Endodermal cell (in vitro differentiated cells): Measurements from ENCODE around the gene CTNNAL1. TPM values are rescaled to one million over a fixed set of nuclear protein-coding genes. Genes with fewer than 3 reads are reported as not detected.

ENCODE experiments used
- DNase-seq: peaks from one replicate; pipeline ENCODE4 v3.0.0-alpha.2; 2017
- H3K27ac ChIP-seq: 2 replicates; pipeline ENCODE4 v1.5.1; 2013; ENCODE audit warnings: mild to moderate bottlenecking, low read depth, low read length, moderate library complexity
- H3K27me3 ChIP-seq: 2 replicates; pipeline ENCODE4 v1.6.1; 2013; ENCODE audit warnings: mild to moderate bottlenecking, low read length, moderate library complexity; ENCODE audit not compliant: insufficient read depth, control insufficient read depth, poor library complexity, severe bottlenecking
- H3K36me3 ChIP-seq: 2 replicates; pipeline ENCODE4 v1.7.0; 2013; ENCODE audit warnings: mild to moderate bottlenecking, low read length, moderate library complexity; ENCODE audit not compliant: control insufficient read depth, insufficient read depth
- H3K4me1 ChIP-seq: one replicate; pipeline ENCODE4 v1.7.0; 2013; ENCODE audit warnings: low read length; ENCODE audit not compliant: control insufficient read depth, insufficient read depth
- H3K4me3 ChIP-seq: 2 replicates; pipeline ENCODE4 v1.5.1; 2013; ENCODE audit warnings: mild to moderate bottlenecking, low read length, moderate library complexity
- H3K9ac ChIP-seq: 2 replicates; pipeline ENCODE4 v1.6.1; 2013; ENCODE audit warnings: mild to moderate bottlenecking, low read length, moderate library complexity; ENCODE audit not compliant: poor library complexity, severe bottlenecking; ENCODE audit errors: extremely low read depth
- H3K9me3 ChIP-seq: 2 replicates; pipeline ENCODE4 v1.6.1; 2013; ENCODE audit warnings: mild to moderate bottlenecking, low read length, moderate library complexity; ENCODE audit not compliant: control insufficient read depth
- H3K27ac Mint-ChIP-seq: 2 replicates; pipeline ENCODE4 v1.8.0; 2020; ENCODE audit warnings: mixed read lengths
- H3K27me3 Mint-ChIP-seq: 2 replicates; pipeline ENCODE4 v1.8.0; 2021; ENCODE audit warnings: mild to moderate bottlenecking, mixed read lengths; ENCODE audit not compliant: insufficient read depth
- H3K36me3 Mint-ChIP-seq: 2 replicates; pipeline ENCODE4 v1.8.0; 2020; ENCODE audit warnings: low read depth, mixed read lengths
- H3K4me1 Mint-ChIP-seq: 2 replicates; pipeline ENCODE4 v1.8.0; 2020; ENCODE audit warnings: mixed read lengths
- H3K4me3 Mint-ChIP-seq: 2 replicates; pipeline ENCODE4 v1.8.0; 2020; ENCODE audit warnings: mild to moderate bottlenecking, moderate library complexity, mixed read lengths
- H3K9me3 Mint-ChIP-seq: 2 replicates; pipeline ENCODE4 v1.8.0; 2020; ENCODE audit warnings: mild to moderate bottlenecking, mixed read lengths
- WGBS, 2 experiments: methylation state at CpG; one replicate each; pipeline versions ENCODE4 v1.1.5 to v1.1.7; 2013; ENCODE audit warnings: missing lambda C conversion rate in 2 of 2, mixed read lengths in 1 of 2; ENCODE audit not compliant: insufficient coverage in 1 of 2, insufficient read length in 1 of 2; 5-methylcytosine and 5-hydroxymethylcytosine counted together
- total RNA-seq, 2 donors: library from RNA; stranded (reverse); fragmentation: NEBNext Ultra II Directional in 1 of 2; extraction: Animal tissue kit (Norgen Biotek cat#: 25700) in 1 of 2; gene quantifications; 2 replicates in 1 of 2; 3 replicates in 1 of 2; pipeline ENCODE4 v1.2.1, GENCODE V29; 2021
- TF ChIP-seq, protein P1 (sequence below): fragments of 200-600 bp; sonication (generic); conservative IDR thresholded peaks from 2 replicates; pipeline ENCODE4 v1.5.0; 2021; ENCODE audit warnings: antibody characterized with exemption, mild to moderate bottlenecking

Gene CTNNAL1
- total RNA-seq, 2 donors from 2014 or later, result 80.1 to 82.1 TPM

DNA sequence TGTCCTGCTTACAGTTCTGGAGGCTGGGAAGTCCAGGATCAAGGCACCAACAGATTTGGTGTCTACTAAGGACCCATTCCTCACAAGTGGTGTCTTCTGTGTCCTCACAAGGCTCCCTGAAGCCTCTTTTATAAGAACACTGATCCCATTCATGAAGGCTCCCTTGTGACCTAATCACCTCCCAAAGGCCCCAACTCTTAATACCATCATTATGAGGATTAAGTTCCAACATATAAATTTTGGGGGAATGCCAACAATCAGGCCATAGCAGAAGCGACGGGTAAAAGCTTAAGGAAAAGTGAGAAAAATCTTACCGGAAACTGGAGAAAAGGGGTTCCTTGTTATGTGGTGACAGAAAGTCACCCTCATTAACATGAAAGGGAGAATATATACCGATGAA lies 11.2 kb downstream of the CTNNAL1 start:
- H3K9ac ChIP-seq, result no peak overlapping the region
- WGBS, 2 experiments, result 89 to 97% methylated on average over 4 of the region's 4 CpGs
- H3K27ac ChIP-seq, result no peak overlapping the region
- Mint-ChIP-seq H3K9me3 (peaks cover 25% of the 10 kb centered on the region), H3K4me1 (peaks cover 5% of the 10 kb centered on the region), H3K36me3 (peaks cover 47% of the 10 kb centered on the region), H3K27me3 (no peaks in the 10 kb centered on the region), H3K27ac (no peak overlapping the region), H3K4me3 (no peak overlapping the region)
- H3K4me1 ChIP-seq, result no peaks in the 10 kb centered on the region
- H3K36me3 ChIP-seq, result peaks cover 51% of the 10 kb centered on the region
- no peak overlapping the region for H3K4me3 ChIP-seq
- DNase-seq, result no peak
- H3K27me3 ChIP-seq, result no peaks in the 10 kb centered on the region
- H3K9me3 ChIP-seq, result peaks cover 25% of the 10 kb centered on the region
- TF ChIP-seq, protein P1, sequence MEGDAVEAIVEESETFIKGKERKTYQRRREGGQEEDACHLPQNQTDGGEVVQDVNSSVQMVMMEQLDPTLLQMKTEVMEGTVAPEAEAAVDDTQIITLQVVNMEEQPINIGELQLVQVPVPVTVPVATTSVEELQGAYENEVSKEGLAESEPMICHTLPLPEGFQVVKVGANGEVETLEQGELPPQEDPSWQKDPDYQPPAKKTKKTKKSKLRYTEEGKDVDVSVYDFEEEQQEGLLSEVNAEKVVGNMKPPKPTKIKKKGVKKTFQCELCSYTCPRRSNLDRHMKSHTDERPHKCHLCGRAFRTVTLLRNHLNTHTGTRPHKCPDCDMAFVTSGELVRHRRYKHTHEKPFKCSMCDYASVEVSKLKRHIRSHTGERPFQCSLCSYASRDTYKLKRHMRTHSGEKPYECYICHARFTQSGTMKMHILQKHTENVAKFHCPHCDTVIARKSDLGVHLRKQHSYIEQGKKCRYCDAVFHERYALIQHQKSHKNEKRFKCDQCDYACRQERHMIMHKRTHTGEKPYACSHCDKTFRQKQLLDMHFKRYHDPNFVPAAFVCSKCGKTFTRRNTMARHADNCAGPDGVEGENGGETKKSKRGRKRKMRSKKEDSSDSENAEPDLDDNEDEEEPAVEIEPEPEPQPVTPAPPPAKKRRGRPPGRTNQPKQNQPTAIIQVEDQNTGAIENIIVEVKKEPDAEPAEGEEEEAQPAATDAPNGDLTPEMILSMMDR, result no peak

DNA sequence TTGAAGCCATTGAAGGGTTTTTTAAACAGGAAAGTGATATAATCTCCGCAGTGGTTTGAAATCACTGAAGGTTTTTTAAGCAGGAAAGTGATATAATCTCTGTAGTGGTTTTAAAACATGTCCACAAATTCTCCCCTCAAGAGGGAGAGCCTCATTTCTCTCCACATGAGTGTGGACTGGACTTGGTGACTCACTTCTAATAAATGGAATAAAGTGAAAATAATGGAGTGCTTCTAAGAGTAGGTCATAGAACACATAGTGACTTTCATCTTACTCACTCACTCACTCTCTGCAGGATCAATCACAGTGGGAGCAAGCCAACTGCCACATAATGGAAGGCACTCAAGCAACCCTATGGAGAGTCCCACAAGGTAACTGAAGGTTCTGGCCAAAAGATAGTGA lies 12.0 kb downstream of the CTNNAL1 start:
- Histone ChIP-seq H3K9ac (no peak overlapping the region), H3K36me3 (peaks cover 47% of the 10 kb centered on the region), H3K9me3 (peaks cover 25% of the 10 kb centered on the region), H3K27me3 (no peaks in the 10 kb centered on the region), H3K4me1 (no peaks in the 10 kb centered on the region), H3K27ac (no peak overlapping the region), H3K4me3 (no peak overlapping the region)
- Mint-ChIP-seq H3K4me1 (peaks cover 5% of the 10 kb centered on the region), H3K9me3 (peaks cover 25% of the 10 kb centered on the region), H3K27me3 (no peaks in the 10 kb centered on the region), H3K36me3 (peaks cover 39% of the 10 kb centered on the region), H3K27ac (peak overlapping the region; percentile 33), H3K4me3 (no peak overlapping the region)
- TF ChIP-seq, protein P1, result no peak
- 86 to 100% methylated on average over 1 of the region's 1 CpG for WGBS, 2 experiments
- no peak for DNase-seq

DNA sequence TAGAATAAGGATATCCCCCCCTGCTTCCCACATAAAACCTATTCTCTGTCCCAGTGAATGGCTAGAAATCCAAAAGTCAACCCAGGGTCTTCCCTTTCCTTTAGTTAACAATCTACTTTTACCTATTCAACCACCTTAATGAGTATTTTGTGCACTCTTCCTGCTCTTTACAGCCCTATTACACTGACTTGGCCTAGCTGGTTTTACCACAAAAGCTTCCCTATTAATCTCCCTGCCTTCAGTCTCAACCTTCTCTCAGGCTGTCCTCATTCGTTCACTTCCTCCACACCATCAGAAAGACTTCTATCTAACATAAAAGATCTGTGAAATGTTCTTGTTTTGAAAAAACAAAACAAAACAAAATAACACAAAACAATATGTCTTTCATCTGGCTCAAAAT lies 16.2 kb downstream of the CTNNAL1 start:
- H3K27ac Mint-ChIP-seq, result no peak overlapping the region

More for the DNA sequence above, 16.2 kb downstream of the CTNNAL1 start:
- H3K4me1 Mint-ChIP-seq, result peaks cover 3% of the 10 kb centered on the region
- Histone ChIP-seq H3K9ac (no peak overlapping the region), H3K4me3 (no peak overlapping the region), H3K27ac (no peak overlapping the region), H3K36me3 (peaks cover 46% of the 10 kb centered on the region), H3K9me3 (peaks cover under 1% of the 10 kb centered on the region), H3K27me3 (no peaks in the 10 kb centered on the region), H3K4me1 (no peaks in the 10 kb centered on the region)
- no peaks in the 10 kb centered on the region for H3K27me3 Mint-ChIP-seq
- no peaks in the 10 kb centered on the region for H3K9me3 Mint-ChIP-seq
- H3K36me3 Mint-ChIP-seq, result peaks cover 31% of the 10 kb centered on the region
- WGBS, 2 experiments, result 100% methylated on average over 1 of the region's 1 CpG; no CpG with 5 or more reads in 1 of the 2 experiments
- H3K4me3 Mint-ChIP-seq, result no peak overlapping the region
- TF ChIP-seq, protein P1, result no peak
- DNase-seq, result no peak
